Gastroesophageal sphincter (tissue), 4 donors: Measurements from ENCODE around the gene BSG. TPM values are rescaled to one million over a fixed set of nuclear protein-coding genes. Genes with fewer than 3 reads are reported as not detected.

Source experiments
- ATAC-seq: fragments of 150-250 bp; one replicate; pipeline ENCODE4 v1.9.1; 2016; ENCODE audit warnings: mild to moderate bottlenecking, moderate library complexity
- H3K27ac ChIP-seq, 4 donors: fragments of 200-600 bp; sonication (generic) in 3 of 4; 1 replicate in 3 of 4; 2 replicates in 1 of 4; pipeline ENCODE4 v1.5.1; 2016 to 2019
- H3K27me3 ChIP-seq: fragments of 200-600 bp; sonication (generic); one replicate; pipeline ENCODE4 v1.5.1; 2019
- H3K36me3 ChIP-seq, 2 donors: fragments of 200-600 bp; sonication (generic); one replicate each; pipeline ENCODE4 v1.5.1; 2019; ENCODE audit warnings: control low read depth in 1 of 2
- H3K4me1 ChIP-seq, 3 donors: fragments of 200-600 bp; sonication (generic); 1 replicate in 2 of 3; 2 replicates in 1 of 3; pipeline ENCODE4 v1.5.1; 2016 to 2019; ENCODE audit warnings: control low read depth in 2 of 3
- H3K4me3 ChIP-seq, 2 donors: fragments of 200-600 bp; sonication (generic); one replicate each; pipeline ENCODE4 v1.5.1; 2019; ENCODE audit warnings: mild to moderate bottlenecking in 1 of 2, moderate library complexity in 1 of 2
- H3K9me3 ChIP-seq, 3 donors: fragments of 200-600 bp; sonication (generic); one replicate each; pipeline ENCODE4 v1.5.1; 2017 to 2019; ENCODE audit warnings: control low read depth in 2 of 3
- CTCF ChIP-seq, 4 experiments: fragments of 200-600 bp in 2 of 4; fragments of 450-650 bp in 2 of 4; sonication (generic) in 1 of 4; IDR thresholded peaks; one replicate each; pipeline ENCODE4 v1.5.1; 2017 to 2019; ENCODE audit warnings: antibody characterized with exemption in 4 of 4, mild to moderate bottlenecking in 2 of 4, moderate library complexity in 2 of 4
- EP300 ChIP-seq: sonication (generic); formaldehyde crosslinking; IDR thresholded peaks from one replicate; pipeline ENCODE4 v1.6.1; 2017; ENCODE audit warnings: antibody characterized with exemption, mild to moderate bottlenecking
- POLR2A ChIP-seq, 2 donors: fragments of 450-650 bp; IDR thresholded peaks; one replicate each; pipeline ENCODE4 v1.6.1; 2017; ENCODE audit warnings: antibody characterized with exemption in 2 of 2, mild to moderate bottlenecking in 2 of 2, moderate library complexity in 1 of 2
- POLR2AphosphoS5 ChIP-seq: sonication (generic); formaldehyde crosslinking; IDR thresholded peaks from one replicate; pipeline ENCODE4 v1.6.1; 2017; ENCODE audit warnings: antibody characterized with exemption
- WGBS, 2 donors: methylation state at CpG; one replicate each; pipeline ENCODE4 v1.1.5; 2018; ENCODE audit warnings: low coverage in 1 of 2; 5-methylcytosine and 5-hydroxymethylcytosine counted together
- total RNA-seq, 4 donors: library from RNA; depleted of rRNA; stranded (reverse); fragments of >200 nt; gene quantifications; one replicate each; pipeline ENCODE4 v1.1.0, GENCODE V29; 2016

Gene BSG
- total RNA-seq, 4 donors from 2014 or later = 347 to 450 (median 384) TPM

- H3K36me3 ChIP-seq = peaks cover 0 to 4% of the 10 kb centered on the region in 2 donors
- WGBS, 2 donors = 27 to 33% methylated on average over 3 to 4 of the region's 13 CpGs
- H3K4me3 ChIP-seq = no peak overlapping the region
- no peak overlapping the region for H3K27ac ChIP-seq
- H3K27me3 ChIP-seq = peaks cover 8% of the 10 kb centered on the region
- H3K4me1 ChIP-seq = peaks cover 0 to 8% (median 0%) of the 10 kb centered on the region in 3 donors
- TF ChIP-seq CTCF (IDR thresholded peaks at IDR 0.05) = no peak
- TF ChIP-seq POLR2A (IDR thresholded peaks at IDR 0.05) = no peak
- no peak for TF ChIP-seq POLR2AphosphoS5
- no peak for TF ChIP-seq EP300
- H3K9me3 ChIP-seq = no peaks in the 10 kb centered on the region
- no peak for ATAC-seq
Observed at GRCh38 chr19:525857-526419, 46.5 kb upstream of the BSG start.

GRCh38 chr19:530134-531008 is 42.0 kb upstream of the BSG start:
- no peak for TF ChIP-seq CTCF (IDR thresholded peaks at IDR 0.05)
- no peak for TF ChIP-seq POLR2A (IDR thresholded peaks at IDR 0.05)
- no peak for TF ChIP-seq EP300
- no peak for TF ChIP-seq POLR2AphosphoS5
- Histone ChIP-seq H3K36me3 (peaks cover 0 to 5% of the 10 kb centered on the region in 2 donors), H3K4me1 (peaks cover 0 to 36% (median 20%) of the 10 kb centered on the region in 3 donors), H3K9me3 (no peaks in the 10 kb centered on the region), H3K4me3 (peak overlapping the region; percentile 91 to 99), H3K27me3 (peaks cover 8% of the 10 kb centered on the region), H3K27ac (peak overlapping the region; percentile 93 to 98 (median 98))
- 22% methylated on average over 9 of the region's 38 CpGs; no CpG with 5 or more reads in 1 of the 2 donors for WGBS, 2 donors
- ATAC-seq = no peak

- Histone ChIP-seq H3K4me1 (peaks cover 0 to 45% (median 21%) of the 10 kb centered on the region in 3 donors), H3K9me3 (no peaks in the 10 kb centered on the region), H3K36me3 (peaks cover 0 to 13% of the 10 kb centered on the region in 2 donors), H3K27ac (peak overlapping the region; percentile 93 to 98 (median 98)), H3K4me3 (peak overlapping the region; percentile 91 to 99), H3K27me3 (peaks cover 8% of the 10 kb centered on the region)
- peak; percentile 92 for ATAC-seq
- TF ChIP-seq CTCF (IDR thresholded peaks at IDR 0.05) = peak in 3 of 4 experiments; percentile 13 to 30 (median 26)
- TF ChIP-seq POLR2AphosphoS5 = no peak
- no peak for TF ChIP-seq EP300
- TF ChIP-seq POLR2A (IDR thresholded peaks at IDR 0.05) = peak in 1 of 2 donors; percentile 76
- WGBS, 2 donors = 0% methylated on average over 4 of the region's 103 CpGs; no CpG with 5 or more reads in 1 of the 2 donors
Observed at GRCh38 chr19:531009-531752, 41.2 kb upstream of the BSG start.

GRCh38 chr19:531753-532560 is 40.4 kb upstream of the BSG start, which contains the start of gene CDC34:
Gene CDC34, plus strand, starts transcription at chr19:531760. Its CDS starts 172 bp downstream, at chr19:531932.
- TF ChIP-seq POLR2A (IDR thresholded peaks at IDR 0.05) (peak in 1 of 2 donors; percentile 89), CTCF (IDR thresholded peaks at IDR 0.05) (no peak), EP300 (no peak), POLR2AphosphoS5 (no peak)
- peaks cover 5% of the 10 kb centered on the region for H3K27me3 ChIP-seq
- H3K4me1 ChIP-seq = peaks cover 0 to 50% (median 21%) of the 10 kb centered on the region in 3 donors
- peak within 1 kb of the TSS; percentile 93 to 98 (median 98) for H3K27ac ChIP-seq
- no peaks in the 10 kb centered on the region for H3K9me3 ChIP-seq
- H3K36me3 ChIP-seq = peaks cover 3 to 21% of the 10 kb centered on the region in 2 donors
- H3K4me3 ChIP-seq = peak within 1 kb of the TSS; percentile 91 to 99
- ATAC-seq = peak; percentile 26
- WGBS, 2 donors = 2% methylated on average over 9 of the region's 84 CpGs; no CpG with 5 or more reads in 1 of the 2 donors
